GM12892 (cell line): ENCODE measurements around the gene ATP11A.

ENCODE experiments used
- DNase-seq: peaks from one replicate; pipeline ENCODE4 v3.0.0; 2011; ENCODE audit not compliant: insufficient read length
- FAIRE-seq: peaks from 2 replicates; lab custom pipeline; 2011; peaks lifted over from hg19 to GRCh38; lab: Jason Lieb, UNC
- POLR2A ChIP-seq: IDR thresholded peaks from 2 replicates; pipeline ENCODE4 v1.6.1; 2011; ENCODE audit warnings: low read depth, low read length, control low read depth
- POLR2AphosphoS5 ChIP-seq: IDR thresholded peaks from 2 replicates; pipeline ENCODE4 v1.6.1; 2011; ENCODE audit warnings: low read depth, low read length, control low read depth
- TAF1 ChIP-seq: IDR thresholded peaks from 2 replicates; pipeline ENCODE4 v1.6.1; 2011; ENCODE audit warnings: low read depth, mild to moderate bottlenecking, control low read depth, low read length, borderline replicate concordance

The ATP11A gene

DNA sequence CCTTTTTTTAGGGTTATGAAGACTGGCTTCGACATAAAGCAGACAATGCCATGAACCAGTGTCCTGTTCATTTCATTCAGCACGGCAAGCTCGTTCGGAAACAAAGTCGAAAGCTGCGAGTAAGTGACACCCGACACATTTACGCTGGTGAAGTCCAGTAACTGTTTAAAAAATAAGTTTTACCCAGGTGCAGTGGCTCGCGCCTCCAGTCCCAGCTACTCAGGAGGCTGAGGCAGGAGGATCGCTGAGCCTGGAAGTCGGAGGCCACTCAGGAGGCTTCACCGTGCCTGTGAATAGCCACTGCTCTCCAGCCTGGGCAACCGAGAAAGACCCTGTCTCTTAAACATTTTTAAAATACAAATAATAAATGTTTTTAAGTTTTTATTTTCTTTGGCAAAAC lies 120.8 kb downstream of the ATP11A start:
- no peak for DNase-seq
- no peak for FAIRE-seq
- no peak for TF ChIP-seq TAF1
- TF ChIP-seq POLR2A = no peak
- TF ChIP-seq POLR2AphosphoS5 = no peak

DNA sequence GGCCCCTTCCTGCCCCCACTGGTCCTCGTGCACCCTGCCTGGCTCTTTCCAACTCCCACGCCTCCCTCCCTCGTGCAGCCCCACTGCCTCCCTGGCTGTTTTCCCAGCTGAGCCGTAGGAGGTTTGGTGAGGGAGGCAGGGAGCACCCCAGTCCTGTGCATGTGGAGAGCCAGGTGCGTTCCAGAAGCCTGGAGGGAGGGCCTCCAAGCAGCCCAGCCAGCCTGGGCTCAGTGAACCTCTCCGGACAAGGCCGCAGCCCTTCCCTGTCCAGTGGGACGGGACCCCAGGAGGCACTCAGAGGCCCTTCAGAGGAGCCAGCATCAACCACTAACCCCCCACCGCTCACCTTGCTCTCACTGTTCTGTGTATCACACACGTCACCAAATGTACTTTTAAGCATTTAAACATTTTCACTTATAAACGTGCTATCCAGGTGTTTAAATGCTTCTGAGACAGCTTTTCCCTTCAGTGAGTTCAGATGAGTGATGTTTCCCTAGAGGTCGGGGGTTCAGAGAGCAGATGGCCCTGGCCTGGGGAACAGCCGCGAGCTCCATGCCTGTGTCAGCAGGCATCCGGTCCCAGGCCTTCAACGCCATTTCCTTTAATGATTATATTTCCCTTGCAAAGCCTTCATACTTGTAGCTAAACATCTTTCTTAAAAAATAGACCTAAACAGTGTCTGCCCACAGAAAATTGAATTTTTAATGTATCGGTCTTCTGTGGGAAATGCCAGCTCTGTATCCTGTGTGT lies 122.6 kb downstream of the ATP11A start:
- TF ChIP-seq POLR2A (no peak), TAF1 (no peak), POLR2AphosphoS5 (no peak)
- FAIRE-seq = no peak
- DNase-seq = no peak

DNA sequence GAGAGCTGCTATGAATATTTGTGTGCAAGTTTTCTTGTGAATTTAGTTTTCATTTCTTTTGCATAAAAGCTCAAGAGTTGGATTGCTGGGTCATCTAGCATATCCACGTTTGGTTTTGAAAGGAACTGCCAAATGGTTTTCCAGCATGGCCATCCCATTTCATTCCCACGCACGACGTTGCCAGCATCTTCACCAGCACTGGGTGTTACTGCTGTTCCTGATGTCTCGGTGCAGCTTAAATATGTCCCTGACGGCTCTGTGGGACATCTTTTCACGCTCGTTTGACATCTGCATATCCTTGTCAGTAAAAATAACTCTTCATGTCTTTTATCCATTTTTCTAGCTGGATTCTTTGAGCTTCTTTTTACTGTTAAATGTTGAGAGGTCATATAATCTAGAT lies 123.7 kb downstream of the ATP11A start:
- TF ChIP-seq POLR2A = no peak
- TF ChIP-seq POLR2AphosphoS5 = no peak
- TF ChIP-seq TAF1 = no peak
- FAIRE-seq = no peak
- no peak for DNase-seq

DNA sequence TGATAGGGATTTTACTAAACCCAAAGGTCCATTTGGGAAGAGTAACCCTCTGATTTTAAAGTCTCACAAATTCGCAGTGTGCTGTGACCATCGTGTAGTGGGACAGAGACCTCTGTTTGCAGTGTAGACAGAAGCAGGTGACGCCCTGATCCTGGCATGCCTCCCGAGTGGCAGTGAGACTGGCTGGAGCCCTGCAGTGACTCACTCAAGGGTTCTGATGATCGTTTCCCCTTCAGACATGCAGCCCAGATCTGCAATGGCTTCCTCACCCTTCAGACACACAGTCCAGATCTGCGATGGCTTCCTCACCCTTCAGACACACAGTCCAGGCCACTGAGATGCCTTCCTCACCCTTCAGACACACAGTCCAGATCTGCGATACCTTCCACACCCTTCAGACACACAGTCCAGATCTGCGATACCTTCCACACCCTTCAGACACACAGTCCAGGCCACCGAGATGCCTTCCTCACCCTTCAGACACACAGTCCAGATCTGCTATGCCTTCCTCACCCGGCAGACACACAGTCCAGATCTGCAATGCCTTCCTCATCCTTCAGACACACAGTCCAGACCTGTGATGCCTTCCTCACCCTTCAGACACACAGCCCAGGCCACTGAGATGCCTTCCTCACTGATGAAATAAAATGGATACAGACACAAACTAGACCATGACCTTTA lies 125.2 kb downstream of the ATP11A start:
- TF ChIP-seq POLR2AphosphoS5 = no peak
- TF ChIP-seq TAF1 = no peak
- TF ChIP-seq POLR2A = no peak
- DNase-seq = no peak
- FAIRE-seq = peak; percentile 24

DNA sequence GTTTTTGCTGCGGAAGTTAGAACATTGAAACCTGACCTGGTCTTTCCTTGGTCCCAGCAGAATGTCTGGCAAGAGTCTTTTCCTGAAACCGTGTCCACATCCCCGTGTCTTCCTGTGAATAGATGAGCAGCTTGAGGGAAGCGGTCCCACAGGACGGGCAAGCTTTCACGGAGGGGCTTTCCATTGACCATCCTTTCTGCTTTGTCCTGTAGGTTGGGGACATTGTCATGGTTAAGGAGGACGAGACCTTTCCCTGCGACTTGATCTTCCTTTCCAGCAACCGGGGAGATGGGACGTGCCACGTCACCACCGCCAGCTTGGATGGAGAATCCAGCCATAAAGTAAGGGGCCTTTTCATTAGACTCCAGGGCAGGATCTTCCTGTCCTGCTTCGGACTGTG lies 126.0 kb downstream of the ATP11A start:
- TF ChIP-seq TAF1 (no peak), POLR2AphosphoS5 (no peak), POLR2A (no peak)
- FAIRE-seq = no peak
- DNase-seq = no peak

DNA sequence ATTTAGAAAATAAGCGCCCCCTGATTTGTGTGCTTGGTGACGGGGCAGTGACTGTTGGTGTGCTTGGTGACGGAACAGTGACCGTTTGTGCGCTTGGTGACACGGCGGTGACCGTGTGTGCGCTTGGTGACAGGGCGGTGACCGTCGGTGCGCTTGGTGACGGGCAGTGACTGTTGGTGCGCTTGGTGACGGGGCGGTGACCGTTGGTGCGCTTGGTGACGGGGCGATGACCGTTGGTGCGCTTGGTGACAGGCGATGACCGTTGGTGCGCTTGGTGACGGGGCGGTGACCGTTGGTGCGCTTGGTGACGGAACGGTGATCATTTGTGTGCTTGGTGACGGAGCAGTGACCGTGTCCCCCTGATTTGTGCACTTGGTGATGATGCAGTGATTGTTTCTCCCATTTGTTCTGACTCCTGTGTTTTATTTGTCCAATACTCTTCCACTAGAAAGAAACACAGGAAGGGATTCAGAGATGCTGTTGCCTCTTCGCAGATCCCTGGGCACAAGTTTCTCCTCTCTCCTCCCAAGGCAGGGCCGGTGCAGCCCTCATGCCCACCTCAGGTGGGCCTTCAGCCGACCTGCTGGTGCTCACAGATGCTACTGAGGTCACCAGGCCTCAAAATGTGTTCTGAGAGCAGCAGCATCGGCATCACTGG lies 128.3 kb downstream of the ATP11A start:
- no peak for DNase-seq
- no peak for TF ChIP-seq TAF1
- TF ChIP-seq POLR2A = no peak
- no peak for TF ChIP-seq POLR2AphosphoS5
- FAIRE-seq = no peak

DNA sequence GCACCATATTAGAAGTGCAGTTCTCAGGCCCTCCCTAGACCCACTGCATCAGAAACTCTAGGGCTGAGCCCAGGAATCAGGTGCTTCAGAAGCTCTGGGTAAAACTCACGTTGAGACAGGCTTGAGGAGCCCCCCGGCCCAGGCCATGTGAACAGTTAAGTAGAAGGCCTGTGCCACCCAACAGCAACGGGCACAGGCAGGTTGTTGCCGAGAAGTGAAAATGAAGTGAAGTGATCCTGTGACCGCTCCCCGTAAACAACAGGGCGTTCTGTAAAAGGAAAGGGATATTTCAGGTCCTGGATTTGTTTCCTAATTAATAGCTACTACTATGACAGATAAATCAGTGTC lies 128.8 kb downstream of the ATP11A start:
- TF ChIP-seq POLR2A (no peak), POLR2AphosphoS5 (no peak), TAF1 (no peak)
- DNase-seq = no peak
- FAIRE-seq = no peak

DNA sequence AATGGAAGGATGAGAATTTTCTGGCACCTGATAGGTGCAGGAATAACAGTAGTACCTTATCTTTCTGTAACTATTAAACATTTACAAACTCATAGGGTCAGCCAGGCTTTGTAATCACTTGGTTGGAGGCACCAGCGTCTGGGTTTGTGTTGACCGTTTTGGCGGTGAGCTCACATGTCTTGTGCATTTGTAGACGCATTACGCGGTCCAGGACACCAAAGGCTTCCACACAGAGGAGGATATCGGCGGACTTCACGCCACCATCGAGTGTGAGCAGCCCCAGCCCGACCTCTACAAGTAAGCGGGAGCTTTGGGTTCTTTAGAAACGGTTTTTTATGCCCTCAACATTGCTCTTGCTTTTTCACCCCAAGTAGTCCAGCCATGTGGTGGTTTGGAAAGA lies 129.3 kb downstream of the ATP11A start:
- no peak for FAIRE-seq
- TF ChIP-seq TAF1 (no peak), POLR2AphosphoS5 (no peak), POLR2A (no peak)
- DNase-seq = no peak

DNA sequence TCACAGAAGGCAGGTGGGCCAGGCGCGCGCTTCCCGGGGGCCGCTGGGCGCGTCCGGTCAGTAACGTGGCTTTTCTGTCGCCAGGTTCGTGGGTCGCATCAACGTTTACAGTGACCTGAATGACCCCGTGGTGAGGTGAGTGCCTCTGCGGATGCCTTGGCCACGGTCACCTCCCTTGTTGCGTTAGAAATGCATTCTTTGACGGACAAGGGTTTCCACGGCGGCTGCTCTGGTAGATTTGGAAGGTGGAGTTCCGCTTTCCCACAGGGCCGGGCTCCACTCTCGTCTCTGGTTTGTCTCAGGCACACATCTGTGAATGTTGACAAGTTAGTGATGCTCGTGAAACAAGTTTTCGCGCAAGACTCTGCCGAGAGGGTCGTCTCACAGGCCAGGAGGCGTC lies 130.0 kb downstream of the ATP11A start:
- DNase-seq = no peak
- FAIRE-seq = no peak
- no peak for TF ChIP-seq TAF1
- no peak for TF ChIP-seq POLR2A
- no peak for TF ChIP-seq POLR2AphosphoS5

DNA sequence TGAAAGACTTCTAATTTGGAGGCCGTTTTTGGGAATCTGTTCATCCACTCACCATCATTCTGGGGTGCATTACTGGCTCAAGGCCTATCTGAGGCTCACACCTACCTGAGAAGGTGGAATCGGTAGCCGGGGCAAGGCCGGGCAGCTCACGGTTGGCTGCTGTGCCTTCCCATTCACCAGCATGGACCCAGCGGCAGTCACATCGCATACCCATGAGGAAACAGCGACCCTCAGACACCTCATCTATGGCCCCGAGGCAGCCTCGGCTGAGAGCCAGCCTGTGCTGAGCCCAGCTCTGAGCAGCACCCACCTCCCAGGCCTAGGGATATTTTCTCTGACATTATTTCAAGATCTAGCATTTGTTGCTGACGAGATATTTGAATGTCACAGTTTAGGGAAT lies 130.5 kb downstream of the ATP11A start:
- TF ChIP-seq TAF1 (no peak), POLR2AphosphoS5 (no peak), POLR2A (no peak)
- FAIRE-seq = no peak
- no peak for DNase-seq

DNA sequence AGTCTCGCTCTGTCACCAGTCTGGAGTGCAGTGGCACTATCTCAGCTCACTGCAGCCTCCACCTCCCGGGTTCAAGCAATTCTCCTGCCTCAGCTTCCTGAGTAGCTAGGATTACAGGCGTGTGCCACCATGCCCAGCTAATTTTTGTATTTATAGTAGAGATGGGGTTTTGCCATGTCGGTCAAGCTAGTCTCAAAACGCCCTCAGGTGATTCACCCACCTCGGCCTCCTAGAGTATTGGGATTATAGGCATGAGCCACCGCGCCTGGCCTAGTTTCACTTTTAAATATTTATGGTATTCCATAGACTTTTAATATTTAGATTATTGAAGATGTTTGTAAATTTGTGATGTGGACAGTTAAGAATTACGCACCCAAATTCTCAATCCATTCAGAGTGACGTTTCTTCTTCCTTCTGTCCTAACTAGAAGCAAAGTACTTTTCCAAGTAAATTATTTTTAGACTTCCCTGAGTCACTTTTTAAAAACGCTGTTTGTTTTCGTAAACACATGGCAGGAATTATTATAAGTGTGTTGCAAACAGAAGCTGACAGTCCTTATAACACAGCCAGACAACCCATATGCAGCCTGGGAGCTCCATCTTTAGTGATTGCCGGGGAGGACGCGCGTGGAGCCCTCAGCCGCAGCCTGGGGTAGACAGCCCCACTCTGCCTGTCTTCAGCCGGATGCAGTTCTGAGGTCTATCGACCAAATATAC lies 131.7 kb downstream of the ATP11A start:
- no peak for DNase-seq

DNA sequence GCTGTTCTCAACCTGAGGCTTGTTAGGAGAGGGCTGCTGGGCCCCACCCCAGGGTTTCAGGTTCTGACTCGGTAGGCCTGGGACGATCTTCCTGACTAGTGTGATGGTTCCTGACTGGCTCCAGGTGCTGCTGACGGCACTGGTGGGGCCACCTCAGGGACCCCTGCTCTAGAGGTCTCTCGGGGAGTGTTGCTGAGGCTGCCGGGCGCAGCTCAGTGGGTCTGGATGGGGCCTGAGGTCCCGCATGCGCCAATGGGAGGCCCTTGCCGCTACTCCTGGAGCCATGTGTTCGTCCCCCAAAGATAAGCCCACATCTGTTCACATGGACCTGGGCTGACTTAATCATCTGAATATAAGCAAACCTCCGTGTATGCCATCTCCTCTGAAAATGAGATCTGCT lies 133.0 kb downstream of the ATP11A start:
- no peak for DNase-seq
- no peak for FAIRE-seq
- TF ChIP-seq TAF1 (no peak), POLR2A (no peak), POLR2AphosphoS5 (no peak)

More for the DNA sequence above, 131.7 kb downstream of the ATP11A start:
- FAIRE-seq = no peak
- TF ChIP-seq TAF1 = no peak
- no peak for TF ChIP-seq POLR2AphosphoS5
- TF ChIP-seq POLR2A = no peak
